Hair follicle dermal papilla cell (primary cell): ENCODE measurements around the gene MAFB. TPM values are rescaled to one million over a fixed set of nuclear protein-coding genes. Genes with fewer than 3 reads are reported as not detected.

Experiments used
- total RNA-seq: library from RNA; depleted of rRNA; stranded (reverse); fragments of >200 nt; gene quantifications from 2 replicates; pipeline ENCODE4 v1.2.3, GENCODE V29; 2012

The MAFB gene
- total RNA-seq = 13.5 and 13.8 TPM in 2 replicates

GRCh38 chr20:40689100-40689942 lies at the start of gene MAFB:
TSS of gene MAFB (minus strand) at chr20:40689236. CDS start at chr20:40688850, 386 bp downstream.

